ENCODE results near the gene ZBTB17.
"Not testable (repeated sequence)": the region's sequence is repeated elsewhere in the genome, so short reads cannot be mapped to it uniquely, and the experiment has no call there.

ZBTB17 gene

DNA sequence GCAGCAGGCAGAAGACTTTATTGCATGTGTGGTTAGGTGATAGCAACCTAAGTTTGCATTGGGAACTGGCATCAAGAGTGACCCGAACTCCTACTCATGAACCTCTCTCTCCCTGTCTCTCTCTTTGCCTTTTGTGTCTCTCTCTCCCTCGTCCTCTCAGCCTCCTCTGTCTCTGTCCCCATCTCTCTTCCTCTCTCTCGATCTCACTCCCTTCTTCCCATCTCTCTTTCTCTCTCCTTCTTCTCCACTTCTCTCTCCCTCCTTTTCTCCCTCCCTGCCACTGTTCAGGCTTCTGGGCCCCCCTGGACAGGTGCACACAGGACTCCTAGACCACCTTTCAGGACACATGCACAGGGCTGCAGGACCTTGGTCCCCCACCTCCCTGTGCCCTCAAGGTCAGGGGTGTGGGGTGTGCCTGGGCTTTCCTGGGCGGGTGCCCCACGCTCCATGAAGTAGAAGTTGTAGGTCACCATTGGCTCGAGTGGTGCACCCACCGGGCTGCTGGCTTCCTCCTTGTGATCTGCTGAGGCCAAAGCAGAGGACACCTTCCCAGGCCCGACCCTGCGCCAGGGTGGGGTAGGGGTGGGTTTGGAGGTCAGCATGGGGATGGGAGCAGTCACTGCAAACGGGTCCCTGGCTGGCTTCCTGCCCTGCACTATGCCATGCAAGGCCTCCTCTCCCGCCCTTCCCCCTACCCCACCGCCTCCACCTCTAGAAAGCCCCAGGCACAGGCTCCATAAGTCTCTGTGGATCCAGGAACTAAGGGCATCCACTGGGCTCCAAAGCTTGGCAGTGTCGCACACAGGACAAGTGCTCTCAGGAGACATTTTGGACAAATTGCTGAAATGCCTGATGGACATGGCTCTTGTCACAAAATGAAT lies 13.2 kb upstream of the ZBTB17 start:
- DNase-seq (ENCODE audit: low read depth in 2 of 3, low spot score in 1 of 3) = no peak

DNA sequence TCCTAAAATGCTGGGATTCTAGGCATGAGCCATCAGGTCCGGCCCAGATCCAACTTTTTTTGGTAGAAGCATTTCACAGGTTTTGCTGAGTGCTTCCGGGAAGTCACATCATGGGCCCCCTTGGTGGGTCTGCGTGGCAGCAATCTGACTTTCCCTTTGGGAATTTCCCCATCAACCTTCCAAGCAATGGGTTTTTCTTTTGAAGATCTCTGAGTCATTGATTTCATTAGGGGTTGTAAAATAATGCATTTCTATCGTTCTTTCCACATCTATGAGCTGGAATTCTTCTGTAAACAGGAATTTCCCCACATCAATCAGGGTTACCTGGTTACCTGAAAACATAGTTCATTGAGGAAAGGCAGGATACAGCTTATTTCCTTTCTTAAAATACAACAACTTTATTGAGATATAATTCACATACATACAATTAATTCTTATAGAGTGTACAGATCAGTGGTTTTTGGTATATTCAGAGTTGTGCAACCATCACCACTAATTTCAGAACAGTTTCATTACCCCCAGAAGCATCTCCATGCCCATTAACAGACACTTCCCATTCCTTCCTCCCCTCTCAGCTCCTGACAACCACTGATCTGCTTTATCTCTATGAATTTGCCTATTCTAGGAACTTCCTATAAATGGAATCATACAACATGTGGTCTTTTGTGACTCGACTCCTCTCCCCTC lies 9.9 kb upstream of the ZBTB17 start:
- DNase-seq (ENCODE audit: low read depth in 2 of 3, low spot score in 1 of 3) = no peak

DNA sequence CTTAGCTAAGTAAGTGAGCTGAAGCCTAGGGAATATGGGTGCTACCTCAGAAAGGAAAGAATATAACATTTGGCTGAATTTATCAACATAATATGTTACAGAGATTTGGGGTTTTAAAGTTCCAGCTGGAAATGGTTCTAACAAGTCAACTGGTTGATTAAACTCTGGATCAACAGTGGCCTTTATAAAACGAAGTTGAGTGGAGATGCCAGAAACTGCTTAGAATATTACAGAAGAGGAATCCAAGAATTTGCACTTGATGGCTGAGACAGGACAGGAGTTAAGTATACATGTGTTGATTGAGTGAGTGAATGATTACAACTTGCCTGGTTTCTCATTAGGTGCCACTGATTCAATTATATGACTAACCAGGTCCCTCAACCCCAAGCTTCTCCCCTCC lies 7.4 kb upstream of the ZBTB17 start:
- no peak for DNase-seq (ENCODE audit: low read depth in 2 of 3, low spot score in 1 of 3)

DNA sequence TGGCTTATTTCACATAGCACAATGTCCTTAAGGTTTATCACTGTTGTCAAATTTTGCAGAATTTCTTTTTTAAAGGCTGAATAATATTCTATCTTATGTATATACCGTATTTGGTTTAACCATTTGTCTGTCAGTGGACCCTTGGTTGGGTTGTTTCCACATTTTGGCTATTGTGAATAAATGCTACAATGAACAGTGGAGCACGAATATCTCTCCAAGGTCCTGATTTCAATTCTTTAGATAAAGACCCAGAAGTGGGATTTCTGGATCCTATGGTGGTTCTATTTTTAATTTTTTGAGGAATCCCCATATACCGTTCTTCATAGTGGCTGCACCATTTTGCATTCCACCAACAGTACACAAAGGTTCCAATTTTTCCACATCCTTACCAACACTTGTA lies 5.8 kb upstream of the ZBTB17 start:
- no peak for DNase-seq (ENCODE audit: low read depth in 2 of 3, low spot score in 1 of 3)

DNA sequence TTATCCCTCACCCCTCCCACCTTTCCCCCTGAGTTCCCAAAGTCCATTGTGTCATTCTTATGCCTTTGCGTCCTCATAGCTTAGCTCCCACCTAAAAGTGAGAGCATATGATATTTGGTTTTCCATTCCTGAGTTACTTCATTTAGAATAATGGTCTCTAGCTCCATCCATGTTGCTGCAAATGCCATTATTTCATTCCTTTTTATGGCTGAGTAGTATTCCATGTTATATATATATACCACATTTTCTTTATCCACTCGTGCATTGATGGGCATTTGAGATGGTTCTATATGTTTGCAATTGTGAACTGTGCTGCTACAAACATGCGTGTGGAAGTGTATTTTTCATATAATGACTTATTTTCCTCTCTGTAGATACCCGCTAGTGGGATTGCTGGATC lies 2.0 kb upstream of the ZBTB17 start:
- not testable (repeated sequence) for DNase-seq (ENCODE audit: low read depth in 2 of 3, low spot score in 1 of 3)

DNA sequence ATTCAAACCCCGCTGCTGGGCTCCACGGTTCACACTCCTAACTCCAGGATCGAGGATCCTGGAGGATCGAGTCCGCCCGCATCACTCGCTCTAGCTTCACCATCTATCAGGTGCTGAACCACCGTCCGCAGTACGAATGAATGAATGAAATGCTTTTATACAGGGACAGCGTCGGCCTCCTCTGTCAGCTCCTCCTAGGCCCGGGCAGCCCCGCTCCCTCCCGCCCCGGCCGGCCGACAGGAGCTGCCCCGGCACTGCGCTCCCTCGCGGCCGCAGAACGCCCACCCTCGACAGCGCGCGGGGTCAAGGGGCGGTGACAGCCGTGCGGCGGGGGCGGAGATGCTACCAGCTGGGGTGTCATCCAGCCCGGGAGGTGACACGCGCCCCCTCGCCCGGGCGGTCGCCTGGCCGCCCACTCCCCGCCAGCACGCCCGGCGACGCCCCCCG lies 520 bp downstream of the ZBTB17 start:
- DNase-seq (ENCODE audit: low read depth in 2 of 3, low spot score in 1 of 3) = peak in 2 of 3 donors; percentile 51 to 74

DNA sequence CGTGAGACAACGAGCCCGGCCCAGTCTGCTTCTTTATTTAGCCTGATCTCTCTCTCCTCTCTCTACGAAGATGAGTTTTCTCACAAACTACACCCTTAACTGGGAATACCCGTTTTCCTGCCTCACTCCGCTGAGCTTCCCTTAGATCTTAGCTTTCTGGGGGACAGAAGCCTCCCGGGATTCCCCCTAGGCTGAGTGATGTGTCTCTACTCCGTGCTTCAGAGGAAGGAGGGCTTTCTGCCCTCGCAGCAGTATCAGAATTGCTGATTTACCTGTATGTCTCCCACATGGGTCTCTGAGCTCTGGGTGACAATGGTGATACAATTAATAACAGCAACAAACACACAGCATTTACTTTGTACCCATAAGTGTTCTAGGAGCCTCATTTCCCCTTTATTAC lies 1.0 kb downstream of the ZBTB17 start:
- DNase-seq (ENCODE audit: low read depth in 2 of 3, low spot score in 1 of 3) = no peak

DNA sequence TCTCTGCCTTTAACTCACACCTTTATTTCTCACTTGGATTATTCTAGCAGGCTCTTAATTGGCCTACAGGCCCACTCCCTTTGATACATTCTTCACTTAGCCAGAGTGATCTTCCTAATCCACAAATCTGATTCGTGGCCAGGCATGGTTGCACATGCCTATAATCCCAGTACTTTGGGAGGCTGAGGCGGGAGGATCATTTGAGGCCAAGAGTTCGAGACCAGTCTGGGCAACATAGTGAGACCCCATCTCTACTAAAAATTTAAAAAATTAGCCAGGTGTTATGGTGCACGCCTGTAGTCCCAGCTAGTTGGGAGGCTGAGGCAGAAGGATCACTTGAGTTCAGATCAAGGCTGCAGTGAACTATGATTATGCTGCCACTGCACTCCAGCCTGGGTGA lies 2.1 kb downstream of the ZBTB17 start:
- DNase-seq (ENCODE audit: low read depth in 2 of 3, low spot score in 1 of 3) = no peak

DNA sequence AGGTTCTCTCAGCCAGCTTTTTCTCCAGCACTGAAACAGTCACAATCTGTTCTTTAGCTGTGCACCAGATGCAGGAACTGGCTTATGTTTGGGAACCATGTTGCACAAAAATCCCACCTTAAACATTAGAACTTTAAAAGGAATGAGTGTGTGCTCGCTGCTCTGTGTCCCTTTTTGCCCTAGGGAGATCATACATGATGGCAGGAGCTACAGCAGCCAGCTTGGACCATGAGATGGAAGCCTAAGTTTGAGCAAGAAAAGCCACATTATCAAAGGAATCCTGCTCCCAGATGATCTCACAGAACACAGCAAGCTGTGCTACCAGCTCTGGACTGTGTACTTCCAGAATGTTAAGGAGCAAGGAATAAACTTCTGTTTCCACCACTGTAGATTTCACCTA lies 3.5 kb downstream of the ZBTB17 start:
- DNase-seq (ENCODE audit: low read depth in 2 of 3, low spot score in 1 of 3) = no peak

DNA sequence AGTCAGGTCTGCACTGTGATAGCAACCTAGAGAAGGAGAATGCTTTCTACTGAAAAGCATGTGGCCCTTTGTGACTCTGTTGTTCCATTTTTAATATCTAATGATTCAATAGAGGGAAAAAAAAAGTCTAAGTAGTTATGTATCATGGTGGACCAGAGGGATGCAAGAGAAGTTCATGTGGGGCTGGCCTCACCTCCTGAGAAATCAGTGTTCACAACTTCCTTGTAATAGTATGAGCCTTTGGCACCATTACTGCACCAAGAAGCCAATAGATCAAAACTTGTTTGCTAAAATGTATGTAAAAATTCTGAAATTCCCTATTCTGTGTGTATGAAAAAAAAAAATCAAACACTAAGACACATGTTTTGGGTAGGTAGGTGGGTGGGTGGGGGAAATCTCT lies 5.0 kb downstream of the ZBTB17 start:
- DNase-seq (ENCODE audit: low read depth in 2 of 3, low spot score in 1 of 3) = no peak

DNA sequence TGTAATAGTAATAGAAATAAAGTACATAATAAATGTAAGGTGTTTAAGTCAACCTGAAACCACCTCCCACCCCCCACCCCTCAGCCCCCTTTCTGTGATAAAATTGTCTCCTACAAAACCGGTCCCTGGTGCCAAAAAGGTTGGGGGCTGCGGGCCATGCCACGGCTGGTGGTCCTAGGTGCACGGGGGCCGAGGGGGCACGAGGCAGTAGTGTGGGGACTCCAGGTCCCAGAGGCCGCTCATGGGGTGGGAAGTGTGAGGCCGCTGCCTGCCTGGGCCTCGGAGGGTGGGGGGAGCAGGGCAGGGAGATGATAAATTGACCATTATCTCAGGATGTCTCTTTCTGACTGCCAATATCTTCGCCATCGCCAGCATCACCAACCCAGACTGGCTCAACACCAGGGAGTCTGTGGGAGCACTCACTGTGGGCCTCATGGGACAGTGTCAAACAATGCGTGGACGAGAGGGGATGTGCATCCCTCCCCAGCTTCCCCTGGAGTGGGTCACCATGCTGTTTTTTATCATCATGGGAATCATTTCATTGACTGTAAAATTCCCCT lies 6.5 kb downstream of the ZBTB17 start:
- DNase-seq (ENCODE audit: low read depth in 2 of 3, low spot score in 1 of 3) = no peak

DNA sequence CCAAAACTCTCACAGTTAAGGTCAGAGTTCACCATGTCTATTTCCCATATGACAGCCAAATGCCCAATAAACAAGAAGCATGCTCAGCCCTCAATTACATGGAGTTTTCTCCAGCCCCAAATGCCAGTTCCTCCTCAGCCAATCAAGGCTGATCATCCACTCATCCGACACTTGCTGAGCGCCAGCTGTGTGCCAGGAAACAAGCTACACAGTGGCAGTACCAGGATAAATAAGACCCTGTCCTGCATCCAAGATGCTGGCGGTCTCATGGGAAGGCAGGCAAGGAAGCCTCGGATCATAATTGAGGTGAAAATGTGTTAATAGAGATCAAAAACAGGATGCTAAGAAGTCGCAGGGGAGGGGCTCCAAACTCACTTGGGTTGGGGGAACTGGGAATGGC lies 7.7 kb downstream of the ZBTB17 start:
- no peak for DNase-seq (ENCODE audit: low read depth in 2 of 3, low spot score in 1 of 3)

DNA sequence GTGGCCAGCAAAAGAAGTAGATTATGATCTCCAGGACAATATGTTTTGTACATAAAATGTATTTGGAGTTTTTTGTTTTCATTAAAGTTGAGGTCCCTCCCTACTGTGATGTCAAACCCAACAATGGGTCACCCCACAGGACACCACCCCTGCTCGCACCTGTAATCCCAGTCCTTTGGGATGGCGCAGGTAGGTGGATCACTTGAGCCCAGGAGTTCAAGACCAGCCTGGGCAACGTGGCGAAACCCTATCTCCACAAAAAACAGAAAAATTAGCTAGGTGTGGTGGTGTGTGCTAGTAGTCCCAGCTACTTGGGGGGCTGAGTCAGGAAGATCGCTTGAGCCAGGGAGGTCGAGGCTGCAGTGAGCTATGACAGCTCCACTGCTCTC lies 9.0 kb downstream of the ZBTB17 start:
- no peak for DNase-seq (ENCODE audit: low read depth in 2 of 3, low spot score in 1 of 3)

DNA sequence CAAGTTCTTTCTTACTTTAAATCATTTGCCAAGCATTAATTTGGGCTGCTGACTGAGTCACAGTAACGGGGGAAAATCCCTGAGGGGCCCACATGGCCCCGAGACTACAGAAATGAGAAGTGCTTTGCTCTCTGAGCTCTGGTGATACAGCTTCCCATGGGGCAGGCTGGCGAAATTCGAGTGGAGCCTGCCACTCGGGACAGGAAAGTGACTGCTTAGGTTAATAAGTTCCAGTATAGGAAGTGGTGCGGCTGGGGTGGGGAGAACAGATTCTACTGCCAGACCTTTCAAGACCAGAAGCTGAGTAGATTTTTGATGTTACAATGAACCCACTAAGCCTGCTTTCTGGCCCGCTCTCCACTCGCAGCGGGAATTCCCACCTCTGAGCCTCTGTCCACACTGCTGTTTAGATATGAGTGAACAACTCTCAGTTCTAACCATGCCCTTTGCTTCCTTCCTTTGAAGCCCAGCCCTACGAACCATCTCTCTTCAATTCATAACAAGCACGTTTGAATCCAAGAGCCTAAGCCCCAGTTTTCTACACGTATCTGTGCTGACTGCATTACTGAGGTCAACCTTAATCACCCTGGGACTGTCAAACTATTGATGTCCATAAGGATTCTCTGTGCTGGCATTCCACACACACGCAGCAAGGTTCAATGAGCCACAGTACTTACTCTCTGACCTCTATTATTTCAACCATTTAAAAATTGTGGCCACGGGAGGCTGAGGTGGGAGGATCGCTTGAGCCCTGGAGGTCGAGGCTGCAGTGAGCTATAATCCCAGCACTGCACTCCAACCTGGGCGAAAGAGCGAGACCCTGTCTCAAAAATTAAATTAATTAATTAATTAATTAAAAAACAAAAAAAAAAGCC lies 9.6 kb downstream of the ZBTB17 start:
- peak; percentile 76 to 86 (median 77) for DNase-seq (ENCODE audit: low read depth in 2 of 3, low spot score in 1 of 3)

DNA sequence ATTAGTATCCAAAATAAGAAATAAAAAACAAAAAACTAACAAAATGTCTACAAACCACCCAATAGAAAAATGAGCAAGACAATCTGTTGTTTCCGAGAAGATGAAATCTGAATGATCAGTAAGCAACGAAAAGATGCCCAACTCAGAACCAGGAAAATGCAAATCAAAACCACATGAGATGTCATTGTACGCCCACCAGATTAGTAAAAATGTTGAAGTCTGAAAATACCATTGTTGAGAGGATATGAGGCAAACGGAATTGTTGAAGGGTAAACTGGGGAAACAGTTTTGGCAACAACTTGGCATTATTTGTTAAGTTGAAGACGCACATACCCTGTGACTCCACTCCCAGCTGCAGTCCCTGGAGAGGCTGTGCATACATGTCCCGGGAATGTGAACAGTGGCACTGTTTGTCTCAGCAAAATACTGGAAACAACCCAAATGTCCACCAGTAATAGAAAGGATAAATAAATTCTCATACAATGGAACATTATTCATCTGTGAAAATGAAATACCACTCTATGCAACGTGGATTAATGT lies 10.6 kb downstream of the ZBTB17 start:
- peak in 1 of 3 donors; percentile 45 for DNase-seq (ENCODE audit: low read depth in 2 of 3, low spot score in 1 of 3)

DNA sequence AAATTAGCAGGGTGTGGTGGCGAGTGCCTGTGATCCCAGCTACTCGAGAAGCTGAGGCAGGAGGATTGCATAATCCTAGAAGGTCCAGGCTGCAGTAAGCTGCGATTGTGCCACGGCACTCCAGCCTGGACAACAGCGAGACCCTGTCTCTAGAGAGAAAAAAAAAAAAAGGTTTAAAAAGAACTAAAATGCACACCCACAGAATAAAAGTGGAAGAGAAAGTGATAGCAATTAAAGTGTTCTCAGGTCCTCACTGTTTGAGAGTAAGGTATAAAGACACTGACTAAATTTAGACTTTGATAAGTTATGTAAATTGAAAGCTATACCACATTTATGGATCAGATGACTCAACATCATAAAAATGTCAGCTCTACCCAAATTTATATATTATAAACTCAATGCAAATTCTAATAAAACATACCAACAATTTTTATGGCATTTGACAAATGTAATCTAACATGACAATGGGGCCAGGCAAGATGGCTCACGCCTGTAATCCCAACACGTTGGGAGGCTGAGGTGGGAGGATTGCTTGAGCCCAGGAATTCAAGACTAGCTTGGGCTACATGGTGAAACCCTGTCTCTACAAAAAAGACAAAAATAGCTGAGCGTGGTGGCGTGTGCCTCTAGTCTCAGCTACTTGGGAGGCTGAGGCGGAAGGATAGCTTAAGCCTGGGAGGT lies 11.8 kb downstream of the ZBTB17 start:
- no peak for DNase-seq (ENCODE audit: low read depth in 2 of 3, low spot score in 1 of 3)

DNA sequence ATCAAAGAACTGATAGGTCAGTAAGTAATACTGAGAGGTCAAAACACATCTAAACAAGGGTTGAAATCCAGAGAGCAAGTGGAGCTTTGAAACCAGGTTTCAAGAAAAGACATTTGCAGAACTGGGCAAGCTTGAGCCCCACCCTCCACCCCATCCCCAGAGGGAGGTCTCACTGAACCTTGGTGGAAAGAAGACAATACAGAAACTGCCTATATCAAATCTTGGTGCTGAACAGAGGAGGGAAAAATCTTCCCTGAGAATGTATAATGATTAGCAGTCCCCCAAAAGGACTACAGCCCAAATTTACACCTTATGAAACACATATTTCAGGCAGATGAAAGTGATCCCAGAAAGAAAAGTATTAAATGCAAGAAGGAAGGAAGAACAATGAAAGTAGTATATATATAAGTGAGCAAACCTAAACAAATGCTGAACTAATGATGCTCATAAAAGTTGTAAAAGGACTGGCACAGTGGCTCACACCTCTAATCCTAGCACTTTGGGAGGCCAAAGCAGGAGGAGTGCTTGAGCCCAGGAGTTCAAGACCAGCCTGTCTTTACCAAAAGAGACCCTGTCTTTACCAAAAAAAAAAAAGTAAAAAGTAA lies 12.4 kb downstream of the ZBTB17 start:
- DNase-seq (ENCODE audit: low read depth in 2 of 3, low spot score in 1 of 3) = no peak

DNA sequence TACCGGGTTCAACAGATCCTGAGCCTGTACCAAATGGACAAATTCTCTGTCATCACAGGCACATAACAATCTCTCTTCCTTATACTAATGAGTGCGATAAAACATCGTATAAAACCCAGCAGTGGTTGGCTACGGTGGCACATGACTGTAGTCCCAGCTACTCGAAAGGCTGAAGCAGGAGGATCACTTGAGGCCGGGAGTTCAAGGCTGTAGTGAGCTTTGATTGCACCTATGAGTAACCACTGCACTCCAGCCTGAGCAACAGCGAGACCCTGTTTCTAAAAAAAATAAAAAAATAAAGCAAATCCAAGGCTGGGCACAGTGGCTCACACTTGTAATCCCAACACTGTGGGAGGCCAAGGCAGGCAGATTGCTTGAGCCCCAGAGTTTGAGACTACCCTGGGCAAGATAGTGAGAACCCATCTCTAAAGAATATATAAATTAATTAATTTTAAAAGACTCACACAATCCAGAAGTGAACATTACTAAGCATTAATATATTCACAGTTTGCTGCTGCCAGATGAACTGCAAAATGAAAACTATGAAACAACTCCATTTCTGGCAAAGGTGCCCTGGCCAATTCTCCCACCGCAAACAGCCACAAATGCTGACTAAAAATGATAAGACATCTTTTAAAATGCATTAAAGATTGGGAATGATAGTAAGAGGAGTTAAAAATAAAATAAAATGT lies 13.1 kb downstream of the ZBTB17 start:
- DNase-seq (ENCODE audit: low read depth in 2 of 3, low spot score in 1 of 3) = no peak

DNA sequence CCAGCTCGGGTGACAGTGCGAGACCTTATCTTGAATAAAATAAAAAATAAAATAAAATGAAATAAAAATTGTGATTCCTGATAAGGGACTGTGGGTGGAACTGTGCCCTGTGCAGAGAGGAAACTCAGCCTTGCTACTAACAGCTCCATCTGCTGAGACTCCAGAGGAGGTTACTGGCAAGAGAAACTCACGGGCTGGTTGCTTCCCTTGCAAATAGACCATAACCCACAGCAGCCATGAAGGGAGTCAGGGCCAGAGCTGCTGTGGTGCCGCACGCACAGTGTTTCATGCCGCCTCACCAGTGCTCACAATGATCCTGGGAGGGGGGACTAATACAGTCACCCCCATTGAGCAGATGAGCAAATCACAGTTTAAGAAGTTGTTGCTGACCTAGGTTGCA lies 13.7 kb downstream of the ZBTB17 start:
- no peak for DNase-seq (ENCODE audit: low read depth in 2 of 3, low spot score in 1 of 3)

Measured in stimulated activated CD4-positive, alpha-beta T cell treated with anti-CD3 and anti-CD28 coated beads, Interleukin-12 subunit alpha, Interleukin-12 subunit beta, amount 100 ng/mL, for 48 hours (primary cell).